Measurements from ENCODE around the gene MYOZ2. TPM values are rescaled to one million over a fixed set of nuclear protein-coding genes. Genes with fewer than 3 reads are reported as not detected.

Gene MYOZ2
- total RNA-seq, 2 experiments from 2014 or later = not detected

- CTCF ChIA-PET = no interaction called here
- H3K27me3 Mint-ChIP-seq = peaks cover 18% of the 10 kb centered on the region
- H3K9me3 Mint-ChIP-seq = no peaks in the 10 kb centered on the region
- no peaks in the 10 kb centered on the region for H3K36me3 ChIP-seq (ENCODE audit: insufficient read depth, low read length)
- no peak for TF ChIP-seq CTCF (IDR thresholded peaks at IDR 0.05)
- H3K27ac Mint-ChIP-seq = no peak overlapping the region
- intact Hi-C loops (cut with DNase I, micrococcal nuclease) = no loop called here
- H3K27ac ChIP-seq (ENCODE audit: low read depth in 1 of 2, low read length in 2 of 2) = no peak overlapping the region
- H3K4me3 Mint-ChIP-seq = no peak overlapping the region
- no peak for ATAC-seq (ENCODE audit: poor library complexity)
- H3K4me1 Mint-ChIP-seq (ENCODE audit: low read depth) = no peaks in the 10 kb centered on the region
- H3K9me3 ChIP-seq (ENCODE audit: control insufficient read depth in 1 of 2, insufficient read depth in 1 of 2, low read length in 2 of 2) = no peaks in the 10 kb centered on the region
- H3K36me3 Mint-ChIP-seq (ENCODE audit: low read depth) = no peaks in the 10 kb centered on the region
- POLR2A ChIA-PET = interaction anchor here (0.5 kb wide), 1 partner anchor 49 kb away, joined by 3 read pairs; no protein-coding TSS in a partner anchor
- no peak for DNase-seq
- H3K4me3 ChIP-seq (ENCODE audit: low read length) = no peak overlapping the region
- H3K27me3 ChIP-seq (ENCODE audit: control insufficient read depth in 1 of 2, insufficient read depth in 2 of 2, low read length in 2 of 2) = no peaks in the 10 kb centered on the region
- H3K4me1 ChIP-seq (ENCODE audit: insufficient read depth, low read length) = no peaks in the 10 kb centered on the region
These were observed 36.3 kb upstream of the MYOZ2 start for GRCh38 chr4:119099227-119099810.

- Histone ChIP-seq H3K27me3 (ENCODE audit: control insufficient read depth in 1 of 2, insufficient read depth in 2 of 2, low read length in 2 of 2) (no peaks in the 10 kb centered on the region), H3K36me3 (ENCODE audit: insufficient read depth, low read length) (no peaks in the 10 kb centered on the region), H3K4me1 (ENCODE audit: insufficient read depth, low read length) (no peaks in the 10 kb centered on the region), H3K4me3 (ENCODE audit: low read length) (no peak overlapping the region), H3K9me3 (ENCODE audit: control insufficient read depth in 1 of 2, insufficient read depth in 1 of 2, low read length in 2 of 2) (no peaks in the 10 kb centered on the region), H3K27ac (ENCODE audit: low read depth in 1 of 2, low read length in 2 of 2) (no peak overlapping the region)
- TF ChIP-seq CTCF (IDR thresholded peaks at IDR 0.05) = no peak
- Mint-ChIP-seq H3K4me1 (ENCODE audit: low read depth) (no peaks in the 10 kb centered on the region), H3K27me3 (peaks cover 9% of the 10 kb centered on the region), H3K4me3 (no peak overlapping the region), H3K36me3 (ENCODE audit: low read depth) (no peaks in the 10 kb centered on the region), H3K27ac (no peak overlapping the region), H3K9me3 (no peaks in the 10 kb centered on the region)
- intact Hi-C loops (cut with DNase I, micrococcal nuclease) = no loop called here
- no peak for ATAC-seq (ENCODE audit: poor library complexity)
- POLR2A ChIA-PET = no interaction called here
- DNase-seq = peak in 2 of 14 experiments; percentile 8 to 11
- CTCF ChIA-PET = no interaction called here
These were observed 35.0 kb upstream of the MYOZ2 start for GRCh38 chr4:119100655-119101054.

GRCh38 chr4:119103263-119103662, 32.4 kb upstream of the MYOZ2 start:
- ChIA-PET POLR2A (no interaction called here), CTCF (interaction anchor here (1.2 kb wide), 1 partner anchor 11 kb away, joined by 3 read pairs; no protein-coding TSS in a partner anchor)
- no peaks in the 10 kb centered on the region for H3K4me1 Mint-ChIP-seq (ENCODE audit: low read depth)
- Histone ChIP-seq H3K9me3 (ENCODE audit: control insufficient read depth in 1 of 2, insufficient read depth in 1 of 2, low read length in 2 of 2) (no peaks in the 10 kb centered on the region), H3K27ac (ENCODE audit: low read depth in 1 of 2, low read length in 2 of 2) (no peak overlapping the region), H3K4me3 (ENCODE audit: low read length) (no peak overlapping the region), H3K36me3 (ENCODE audit: insufficient read depth, low read length) (no peaks in the 10 kb centered on the region), H3K4me1 (ENCODE audit: insufficient read depth, low read length) (no peaks in the 10 kb centered on the region), H3K27me3 (ENCODE audit: control insufficient read depth in 1 of 2, insufficient read depth in 2 of 2, low read length in 2 of 2) (no peaks in the 10 kb centered on the region)
- H3K4me3 Mint-ChIP-seq = no peak overlapping the region
- no peak for ATAC-seq (ENCODE audit: poor library complexity)
- no peak overlapping the region for H3K27ac Mint-ChIP-seq
- peak in 2 of 14 experiments; percentile 28 to 47 for DNase-seq
- no peaks in the 10 kb centered on the region for H3K27me3 Mint-ChIP-seq
- H3K9me3 Mint-ChIP-seq = no peaks in the 10 kb centered on the region
- TF ChIP-seq CTCF (IDR thresholded peaks at IDR 0.05) = no peak
- intact Hi-C loops (cut with DNase I, micrococcal nuclease) = no loop called here
- no peaks in the 10 kb centered on the region for H3K36me3 Mint-ChIP-seq (ENCODE audit: low read depth)
